ENCODE measurements around the gene SLC6A5. TPM values are rescaled to one million over a fixed set of nuclear protein-coding genes. Genes with fewer than 3 reads are reported as not detected.

The SLC6A5 gene
- total RNA-seq, 2 experiments from 2014 or later, result not detected

GRCh38 chr11:20647976-20648565 is 48.7 kb downstream of the SLC6A5 start:
- DNase-seq (peak in 8 of 14 experiments; percentile 1 to 53 (median 28)), ATAC-seq (ENCODE audit: poor library complexity) (no peak)
- Mint-ChIP-seq H3K27ac (no peak overlapping the region), H3K9me3 (no peaks in the 10 kb centered on the region), H3K27me3 (peaks cover 8% of the 10 kb centered on the region), H3K4me3 (no peak overlapping the region), H3K4me1 (ENCODE audit: low read depth) (no peaks in the 10 kb centered on the region), H3K36me3 (ENCODE audit: low read depth) (no peaks in the 10 kb centered on the region)
- Histone ChIP-seq H3K27me3 (ENCODE audit: control insufficient read depth in 1 of 2, insufficient read depth in 2 of 2, low read length in 2 of 2) (no peaks in the 10 kb centered on the region), H3K4me3 (ENCODE audit: low read length) (no peak overlapping the region), H3K9me3 (ENCODE audit: control insufficient read depth in 1 of 2, insufficient read depth in 1 of 2, low read length in 2 of 2) (no peaks in the 10 kb centered on the region), H3K4me1 (ENCODE audit: insufficient read depth, low read length) (no peaks in the 10 kb centered on the region), H3K36me3 (ENCODE audit: insufficient read depth, low read length) (no peaks in the 10 kb centered on the region), H3K27ac (ENCODE audit: low read depth in 1 of 2, low read length in 2 of 2) (no peak overlapping the region)
- TF ChIP-seq CTCF (IDR thresholded peaks at IDR 0.05), result peak; percentile 88
- intact Hi-C loops (cut with DNase I, micrococcal nuclease), result loop anchor here in 1 of 2 experiments (2.0 kb wide), 1 partner anchor 1657 kb away; no protein-coding TSS in a partner anchor
- CTCF ChIA-PET, result no interaction called here
- POLR2A ChIA-PET, result no interaction called here

GRCh38 chr11:20652150-20652806 is 52.9 kb downstream of the SLC6A5 start:
- H3K36me3 Mint-ChIP-seq (ENCODE audit: low read depth), result no peaks in the 10 kb centered on the region
- CTCF ChIA-PET, result no interaction called here
- peaks cover 15% of the 10 kb centered on the region for H3K27me3 Mint-ChIP-seq
- Histone ChIP-seq H3K36me3 (ENCODE audit: insufficient read depth, low read length) (no peaks in the 10 kb centered on the region), H3K9me3 (ENCODE audit: control insufficient read depth in 1 of 2, insufficient read depth in 1 of 2, low read length in 2 of 2) (no peaks in the 10 kb centered on the region), H3K4me3 (ENCODE audit: low read length) (no peak overlapping the region), H3K27me3 (ENCODE audit: control insufficient read depth in 1 of 2, insufficient read depth in 2 of 2, low read length in 2 of 2) (peaks cover 0 to 3% of the 10 kb centered on the region in 2 experiments), H3K27ac (ENCODE audit: low read depth in 1 of 2, low read length in 2 of 2) (no peak overlapping the region), H3K4me1 (ENCODE audit: insufficient read depth, low read length) (no peaks in the 10 kb centered on the region)
- DNase-seq (no peak), ATAC-seq (ENCODE audit: poor library complexity) (no peak)
- H3K9me3 Mint-ChIP-seq, result no peaks in the 10 kb centered on the region
- H3K4me1 Mint-ChIP-seq (ENCODE audit: low read depth), result no peaks in the 10 kb centered on the region
- no peak overlapping the region for H3K27ac Mint-ChIP-seq
- POLR2A ChIA-PET, result no interaction called here
- intact Hi-C loops (cut with DNase I, micrococcal nuclease), result no loop called here
- TF ChIP-seq CTCF (IDR thresholded peaks at IDR 0.05), result no peak
- no peak overlapping the region for H3K4me3 Mint-ChIP-seq

- H3K27me3 Mint-ChIP-seq, result peaks cover 15% of the 10 kb centered on the region
- intact Hi-C loops (cut with DNase I, micrococcal nuclease), result no loop called here
- ChIA-PET CTCF (no interaction called here), POLR2A (no interaction called here)
- no peaks in the 10 kb centered on the region for H3K4me1 Mint-ChIP-seq (ENCODE audit: low read depth)
- Histone ChIP-seq H3K9me3 (ENCODE audit: control insufficient read depth in 1 of 2, insufficient read depth in 1 of 2, low read length in 2 of 2) (no peaks in the 10 kb centered on the region), H3K27me3 (ENCODE audit: control insufficient read depth in 1 of 2, insufficient read depth in 2 of 2, low read length in 2 of 2) (peaks cover 0 to 3% of the 10 kb centered on the region in 2 experiments), H3K4me3 (ENCODE audit: low read length) (no peak overlapping the region), H3K4me1 (ENCODE audit: insufficient read depth, low read length) (no peaks in the 10 kb centered on the region), H3K36me3 (ENCODE audit: insufficient read depth, low read length) (no peaks in the 10 kb centered on the region), H3K27ac (ENCODE audit: low read depth in 1 of 2, low read length in 2 of 2) (no peak overlapping the region)
- ATAC-seq (ENCODE audit: poor library complexity) (no peak), DNase-seq (no peak)
- no peaks in the 10 kb centered on the region for H3K36me3 Mint-ChIP-seq (ENCODE audit: low read depth)
- H3K27ac Mint-ChIP-seq, result no peak overlapping the region
- TF ChIP-seq CTCF (IDR thresholded peaks at IDR 0.05), result no peak
- H3K4me3 Mint-ChIP-seq, result no peak overlapping the region
- H3K9me3 Mint-ChIP-seq, result no peaks in the 10 kb centered on the region
Observed at GRCh38 chr11:20654038-20654437, 54.6 kb downstream of the SLC6A5 start.
